LNCaP clone FGC (cell line): ENCODE results near the gene ARMC5.
A peak's percentile ranks its signal among the peaks of the same experiment; 100 is the strongest.

Experiments
- DNase-seq: peaks from one replicate; pipeline ENCODE4 v3.0.0-alpha.2; 2011; ENCODE audit warnings: low read depth
- H3K4me3 ChIP-seq: 2 replicates; pipeline ENCODE4 v1.5.1; 2011; ENCODE audit warnings: mild to moderate bottlenecking, low read depth, low read length, control low read depth
- CTCF ChIP-seq: IDR thresholded peaks from 2 replicates; pipeline ENCODE4 v1.5.1; 2012; ENCODE audit warnings: mild to moderate bottlenecking; ENCODE audit not compliant: control insufficient read depth, insufficient read depth; ENCODE audit errors: extremely low read depth

The ARMC5 gene

DNA sequence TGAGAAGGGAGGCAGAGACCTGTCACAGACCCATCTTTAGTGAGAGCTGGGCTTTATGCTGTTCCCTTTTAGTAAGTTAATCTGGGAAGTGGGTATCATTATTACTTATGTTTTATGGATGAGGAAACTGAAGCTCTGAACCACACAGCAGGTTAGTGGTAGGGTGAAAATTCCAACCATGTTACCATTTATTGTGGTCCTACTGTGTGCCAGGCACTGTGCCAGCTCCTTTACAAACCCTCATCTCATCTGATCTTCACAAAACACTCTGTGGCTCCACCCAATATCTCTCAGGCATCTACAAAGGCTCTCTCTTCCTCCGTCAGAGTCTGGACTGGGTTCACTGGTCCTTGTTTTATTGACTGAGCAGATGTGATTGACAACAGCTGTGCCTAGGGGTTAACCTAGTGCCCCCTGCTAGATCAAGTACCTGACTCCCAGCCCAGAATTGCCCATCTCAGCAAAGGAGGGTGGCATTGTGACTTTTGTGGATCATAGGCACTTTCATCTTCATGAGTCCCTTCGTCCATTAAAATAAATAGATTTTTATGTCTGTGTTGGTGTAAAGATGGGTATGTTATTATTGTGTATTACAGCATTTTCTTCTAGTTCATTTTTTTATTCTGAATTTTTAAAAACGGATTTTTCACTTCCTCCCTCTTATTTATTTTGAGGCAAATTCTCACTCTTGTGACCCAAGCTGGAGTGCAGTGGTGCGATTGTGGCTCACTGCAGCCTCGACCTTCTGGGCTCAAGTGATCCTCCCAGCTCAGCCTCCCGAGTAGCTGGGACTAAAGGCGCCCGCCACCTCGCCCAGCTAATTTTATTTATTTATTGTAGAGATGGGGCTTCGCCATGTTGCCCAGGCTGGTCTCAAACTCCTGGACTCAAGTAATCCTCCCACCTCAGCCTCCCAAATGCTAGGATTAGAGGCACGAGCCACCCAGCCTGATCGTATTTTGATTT lies 15.8 kb downstream of the ARMC5 start:
- no peak for TF ChIP-seq CTCF
- no peak overlapping the region for H3K4me3 ChIP-seq
- no peak for DNase-seq

GRCh38 chr16:31475946-31476302 lies 16.6 kb downstream of the ARMC5 start:
- TF ChIP-seq CTCF, result no peak
- no peak for DNase-seq
- H3K4me3 ChIP-seq, result no peak overlapping the region

DNA sequence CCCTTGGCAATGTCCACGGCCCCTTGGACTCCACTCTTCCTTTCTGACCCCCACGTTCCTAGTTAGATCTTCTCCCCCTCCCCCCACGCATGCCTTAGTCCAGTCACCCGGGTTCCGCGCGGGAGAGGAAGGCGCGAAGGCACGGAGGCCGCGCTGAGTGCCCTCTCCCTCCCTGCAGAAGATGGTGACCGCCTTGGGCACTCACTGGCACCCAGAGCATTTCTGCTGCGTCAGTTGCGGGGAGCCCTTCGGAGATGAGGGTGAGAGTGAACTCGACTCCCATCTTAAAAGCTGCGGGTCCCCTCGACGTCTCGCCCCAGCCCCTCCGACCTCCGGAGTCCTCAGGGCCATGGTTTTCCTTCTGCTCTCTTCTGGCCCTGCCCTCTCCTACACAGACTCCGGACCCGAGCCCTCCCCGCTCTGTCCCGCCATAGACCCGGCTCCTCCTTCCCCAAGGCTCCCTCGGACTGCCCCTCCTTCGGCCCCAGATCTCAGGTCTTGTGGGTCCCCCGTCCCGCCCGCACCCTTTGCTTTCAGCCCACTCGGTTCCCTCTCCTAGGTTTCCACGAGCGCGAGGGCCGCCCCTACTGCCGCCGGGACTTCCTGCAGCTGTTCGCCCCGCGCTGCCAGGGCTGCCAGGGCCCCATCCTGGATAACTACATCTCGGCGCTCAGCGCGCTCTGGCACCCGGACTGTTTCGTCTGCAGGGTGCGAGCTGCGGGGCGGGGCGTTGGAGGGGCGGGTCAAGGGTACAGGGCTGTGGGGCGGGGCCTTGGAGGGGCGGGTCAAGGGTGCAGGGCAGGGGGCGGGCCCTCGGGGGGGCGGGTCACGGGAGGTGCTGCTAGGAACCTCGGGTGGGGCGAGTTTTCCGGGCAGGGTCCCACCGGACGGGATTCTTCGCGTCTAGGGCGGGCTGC lies 17.3 kb downstream of the ARMC5 start:
- peak overlapping the region; percentile 44 for H3K4me3 ChIP-seq
- DNase-seq, result no peak
- TF ChIP-seq CTCF, result no peak

- peak; percentile 53 for TF ChIP-seq CTCF
- DNase-seq, result peak; percentile 46
- H3K4me3 ChIP-seq, result peak overlapping the region; percentile 40
Measured at GRCh38 chr16:31477220-31478216, 18.2 kb downstream of the ARMC5 start.

GRCh38 chr16:31478956-31479355 lies 19.7 kb downstream of the ARMC5 start:
- no peak for DNase-seq
- no peak for TF ChIP-seq CTCF
- H3K4me3 ChIP-seq, result no peak overlapping the region

DNA sequence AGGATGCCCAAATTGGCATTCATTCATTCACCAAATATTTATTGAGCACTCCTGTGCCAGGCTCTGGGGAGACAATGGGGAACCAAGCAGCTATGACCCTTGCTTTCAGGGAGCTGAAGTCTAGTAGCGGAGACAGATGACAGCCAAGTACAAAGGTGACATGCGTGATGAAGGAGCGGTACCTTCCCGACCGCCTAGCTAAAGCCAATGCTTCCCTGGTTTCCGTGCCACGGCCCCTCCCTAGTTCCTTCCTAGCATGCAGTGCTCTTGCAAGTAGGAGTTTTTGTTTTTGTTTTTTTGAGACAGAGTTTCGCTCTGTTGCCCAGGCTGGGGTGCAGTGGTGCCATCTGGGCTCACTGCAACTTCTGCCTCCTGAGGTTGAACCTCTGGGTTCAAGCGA lies 20.4 kb downstream of the ARMC5 start:
- no peak for DNase-seq
- no peak overlapping the region for H3K4me3 ChIP-seq
- TF ChIP-seq CTCF, result no peak
